ENCODE measurements around the gene PHF8. TPM values are rescaled to one million over a fixed set of nuclear protein-coding genes. Genes with fewer than 3 reads are reported as not detected.
A peak's percentile ranks its signal among the peaks of the same experiment; 100 is the strongest.

Gene PHF8
- total RNA-seq = 12.6 and 15.4 TPM in 2 replicates

DNA sequence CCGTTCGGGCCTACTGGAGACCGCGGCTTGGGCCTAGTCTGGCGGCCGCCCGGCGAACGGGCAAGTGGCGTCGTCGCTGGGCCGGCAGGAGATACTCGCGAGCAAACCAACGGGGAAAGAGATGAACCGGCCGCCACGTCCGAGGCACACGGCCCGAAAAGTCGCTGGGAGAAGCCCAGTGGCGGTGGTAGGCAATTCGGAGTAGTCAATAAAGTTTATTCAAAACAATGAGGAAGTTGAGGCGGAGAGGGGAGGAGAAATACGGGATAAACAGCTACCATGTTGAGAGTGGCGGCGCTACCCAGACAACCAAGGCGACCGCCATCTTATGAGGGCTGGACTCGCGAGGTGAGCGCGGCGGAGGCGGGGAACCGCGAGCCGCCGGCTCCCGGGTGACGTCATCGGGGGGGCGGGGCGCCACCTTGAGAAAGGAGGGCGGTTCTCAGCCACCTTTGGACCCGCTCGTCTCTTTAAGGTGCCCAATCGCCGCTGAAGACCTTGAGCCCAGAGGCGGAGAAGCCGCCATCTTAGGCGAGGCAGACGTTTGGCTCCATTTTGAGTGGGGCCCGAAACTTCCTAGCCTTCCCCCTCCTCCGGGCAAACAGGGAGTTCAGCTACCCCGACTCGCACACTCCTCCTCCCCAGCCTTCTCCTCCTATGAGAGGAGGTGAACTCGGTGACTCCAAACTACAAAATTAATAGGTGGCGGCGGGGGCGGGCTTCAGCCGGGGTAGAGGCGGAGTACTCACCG, at the start of gene PHF8:
Gene PHF8 (minus strand): TSS at position 348 of the 751 bp plus-strand sequence. CDS start 1,745 bp downstream, outside the sequence.
- Histone ChIP-seq H3K36me3 (ENCODE audit: control insufficient read depth, insufficient read depth, low read length) (peaks cover 2% of the 10 kb centered on the region), H3K27me3 (ENCODE audit: control insufficient read depth, insufficient read depth, low read length) (no peaks in the 10 kb centered on the region), H3K4me3 (ENCODE audit: low read depth, low read length) (peak within 1 kb of the TSS; percentile 60)
- FAIRE-seq (no peak), DNase-seq (ENCODE audit: low read depth) (peak; percentile 86)
- TF ChIP-seq, protein P1, sequence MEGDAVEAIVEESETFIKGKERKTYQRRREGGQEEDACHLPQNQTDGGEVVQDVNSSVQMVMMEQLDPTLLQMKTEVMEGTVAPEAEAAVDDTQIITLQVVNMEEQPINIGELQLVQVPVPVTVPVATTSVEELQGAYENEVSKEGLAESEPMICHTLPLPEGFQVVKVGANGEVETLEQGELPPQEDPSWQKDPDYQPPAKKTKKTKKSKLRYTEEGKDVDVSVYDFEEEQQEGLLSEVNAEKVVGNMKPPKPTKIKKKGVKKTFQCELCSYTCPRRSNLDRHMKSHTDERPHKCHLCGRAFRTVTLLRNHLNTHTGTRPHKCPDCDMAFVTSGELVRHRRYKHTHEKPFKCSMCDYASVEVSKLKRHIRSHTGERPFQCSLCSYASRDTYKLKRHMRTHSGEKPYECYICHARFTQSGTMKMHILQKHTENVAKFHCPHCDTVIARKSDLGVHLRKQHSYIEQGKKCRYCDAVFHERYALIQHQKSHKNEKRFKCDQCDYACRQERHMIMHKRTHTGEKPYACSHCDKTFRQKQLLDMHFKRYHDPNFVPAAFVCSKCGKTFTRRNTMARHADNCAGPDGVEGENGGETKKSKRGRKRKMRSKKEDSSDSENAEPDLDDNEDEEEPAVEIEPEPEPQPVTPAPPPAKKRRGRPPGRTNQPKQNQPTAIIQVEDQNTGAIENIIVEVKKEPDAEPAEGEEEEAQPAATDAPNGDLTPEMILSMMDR (IDR thresholded peaks at IDR 0.05; ENCODE audit: insufficient read depth, low read length, severe bottlenecking) = no peak

DNA sequence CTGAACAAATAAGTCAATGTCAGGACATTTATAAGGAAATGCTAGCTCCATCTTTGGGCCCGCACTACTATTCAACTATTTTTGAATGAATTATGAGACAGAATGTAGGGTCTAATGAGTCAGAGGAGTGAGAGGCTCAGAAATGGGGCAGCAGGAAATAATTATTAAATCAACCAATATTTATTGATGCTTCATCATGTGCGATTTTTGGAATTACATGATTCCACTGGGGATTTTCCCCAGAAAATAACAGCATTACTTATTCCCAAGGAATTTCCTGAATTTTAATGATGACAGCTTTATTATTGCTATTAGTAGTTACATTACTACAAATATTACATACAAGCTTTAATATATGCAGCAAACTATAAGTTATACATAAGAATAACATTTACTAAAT, 49.3 kb upstream of the PHF8 start:
- H3K27me3 ChIP-seq (ENCODE audit: control insufficient read depth, insufficient read depth, low read length) = no peaks in the 10 kb centered on the region
- TF ChIP-seq, protein P1 (IDR thresholded peaks at IDR 0.05; ENCODE audit: insufficient read depth, low read length, severe bottlenecking) = no peak
- DNase-seq (ENCODE audit: low read depth) (no peak), FAIRE-seq (no peak)
- no peaks in the 10 kb centered on the region for H3K36me3 ChIP-seq (ENCODE audit: control insufficient read depth, insufficient read depth, low read length)
- H3K4me3 ChIP-seq (ENCODE audit: low read depth, low read length) = no peak overlapping the region

- Histone ChIP-seq H3K27me3 (ENCODE audit: control insufficient read depth, insufficient read depth, low read length) (no peaks in the 10 kb centered on the region), H3K36me3 (ENCODE audit: control insufficient read depth, insufficient read depth, low read length) (no peaks in the 10 kb centered on the region), H3K4me3 (ENCODE audit: low read depth, low read length) (no peak overlapping the region)
- FAIRE-seq (no peak), DNase-seq (ENCODE audit: low read depth) (no peak)
- TF ChIP-seq, protein P1 (IDR thresholded peaks at IDR 0.05; ENCODE audit: insufficient read depth, low read length, severe bottlenecking) = no peak
Measured at GRCh38 chrX:54093159-54093558, 48.9 kb upstream of the PHF8 start.

DNA sequence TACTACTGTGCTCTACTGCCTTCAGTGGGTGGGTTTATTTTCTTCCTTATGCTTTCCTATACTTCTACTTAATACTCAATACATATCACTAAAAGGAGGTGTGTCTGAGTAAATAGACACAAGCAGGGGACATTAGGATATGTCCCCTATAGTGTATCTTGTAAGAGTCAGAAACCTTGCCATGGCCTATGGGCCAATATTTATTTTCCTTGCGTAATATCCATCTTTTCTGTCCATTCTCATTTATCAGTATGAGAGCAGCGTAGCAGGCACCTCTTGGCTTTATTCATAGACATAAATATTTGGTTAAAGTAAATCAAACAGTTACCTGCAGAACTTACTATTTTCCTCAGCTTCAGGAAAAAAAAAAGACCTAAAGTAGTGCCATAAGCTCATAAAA, 46.6 kb upstream of the PHF8 start:
- no peak overlapping the region for H3K4me3 ChIP-seq (ENCODE audit: low read depth, low read length)
- FAIRE-seq = no peak
- H3K27me3 ChIP-seq (ENCODE audit: control insufficient read depth, insufficient read depth, low read length) = no peaks in the 10 kb centered on the region
- TF ChIP-seq, protein P1 (IDR thresholded peaks at IDR 0.05; ENCODE audit: insufficient read depth, low read length, severe bottlenecking) = no peak
- DNase-seq (ENCODE audit: low read depth) = no peak
- no peaks in the 10 kb centered on the region for H3K36me3 ChIP-seq (ENCODE audit: control insufficient read depth, insufficient read depth, low read length)

DNA sequence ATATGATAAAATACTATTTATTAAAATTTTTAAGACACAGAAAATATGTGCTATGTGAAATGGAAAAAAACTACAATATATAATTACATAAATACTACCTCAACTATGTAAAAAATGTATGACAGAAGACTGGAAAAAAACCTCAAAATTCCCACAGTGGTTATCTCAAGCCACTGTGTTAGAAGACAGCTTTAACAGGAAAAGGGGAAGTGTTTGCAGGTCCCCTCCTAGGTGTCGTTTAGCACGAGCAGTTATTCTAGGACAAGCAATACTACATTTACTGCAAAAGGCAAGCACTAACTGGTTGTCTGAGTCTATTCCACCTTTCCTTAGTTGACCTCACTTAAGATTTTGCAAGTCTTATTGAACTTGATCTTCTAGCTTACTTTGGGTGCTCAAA, 44.9 kb upstream of the PHF8 start:
- no peak overlapping the region for H3K4me3 ChIP-seq (ENCODE audit: low read depth, low read length)
- no peaks in the 10 kb centered on the region for H3K36me3 ChIP-seq (ENCODE audit: control insufficient read depth, insufficient read depth, low read length)
- no peak for FAIRE-seq
- no peak for DNase-seq (ENCODE audit: low read depth)
- TF ChIP-seq, protein P1 (IDR thresholded peaks at IDR 0.05; ENCODE audit: insufficient read depth, low read length, severe bottlenecking) = no peak
- no peaks in the 10 kb centered on the region for H3K27me3 ChIP-seq (ENCODE audit: control insufficient read depth, insufficient read depth, low read length)

GRCh38 chrX:54087661-54088060, 43.4 kb upstream of the PHF8 start:
- FAIRE-seq (no peak), DNase-seq (ENCODE audit: low read depth) (no peak)
- Histone ChIP-seq H3K27me3 (ENCODE audit: control insufficient read depth, insufficient read depth, low read length) (no peaks in the 10 kb centered on the region), H3K4me3 (ENCODE audit: low read depth, low read length) (no peak overlapping the region), H3K36me3 (ENCODE audit: control insufficient read depth, insufficient read depth, low read length) (no peaks in the 10 kb centered on the region)
- TF ChIP-seq, protein P1 (IDR thresholded peaks at IDR 0.05; ENCODE audit: insufficient read depth, low read length, severe bottlenecking) = no peak

Data from bronchial epithelial cell (primary cell).